Small intestine (tissue), 7 donors: ENCODE measurements around the gene C1QTNF3. TPM values are rescaled to one million over a fixed set of nuclear protein-coding genes. Genes with fewer than 3 reads are reported as not detected.
A peak's percentile ranks its signal among the peaks of the same experiment; 100 is the strongest.

Experiments used
- DNase-seq, 2 donors: peaks; one replicate each; pipeline versions ENCODE4 v3.0.0 to v3.0.0-alpha.2; 2013
- FAIRE-seq: peaks from 2 replicates; lab custom pipeline; 2012; peaks lifted over from hg19 to GRCh38; lab: Jason Lieb, UNC
- H3K27ac ChIP-seq, 3 donors: one replicate each; pipeline ENCODE4 v1.5.1; 2013; ENCODE audit warnings: low read length in 2 of 3, mild to moderate bottlenecking in 2 of 3, control low read depth in 1 of 3, inconsistent platforms in 1 of 3, low read depth in 1 of 3, moderate library complexity in 1 of 3
- H3K27me3 ChIP-seq, 3 donors: one replicate each; pipeline ENCODE4 v1.6.1; 2013; ENCODE audit warnings: low read length in 3 of 3, inconsistent platforms in 1 of 3; ENCODE audit not compliant: control insufficient read depth in 3 of 3, insufficient read depth in 3 of 3
- H3K36me3 ChIP-seq, 3 donors: one replicate each; pipeline ENCODE4 v1.6.1; 2013; ENCODE audit warnings: low read length in 3 of 3, inconsistent platforms in 1 of 3, low read depth in 1 of 3, mild to moderate bottlenecking in 1 of 3, moderate library complexity in 1 of 3; ENCODE audit not compliant: control insufficient read depth in 3 of 3, insufficient read depth in 2 of 3
- H3K4me1 ChIP-seq, 3 donors: one replicate each; pipeline ENCODE4 v1.6.1; 2013; ENCODE audit warnings: low read length in 2 of 3, inconsistent platforms in 1 of 3, low read depth in 1 of 3, mild to moderate bottlenecking in 1 of 3, moderate library complexity in 1 of 3; ENCODE audit not compliant: control insufficient read depth in 3 of 3, insufficient read depth in 2 of 3
- H3K4me3 ChIP-seq, 3 donors: one replicate each; pipeline ENCODE4 v1.5.1; 2013; ENCODE audit warnings: low read length in 3 of 3, control low read depth in 1 of 3, inconsistent platforms in 1 of 3, low read depth in 1 of 3, mild to moderate bottlenecking in 1 of 3, moderate library complexity in 1 of 3
- H3K9me3 ChIP-seq, 2 donors: one replicate each; pipeline ENCODE4 v1.6.1; 2013; ENCODE audit warnings: low read depth in 1 of 2, low read length in 1 of 2; ENCODE audit not compliant: control insufficient read depth in 2 of 2, insufficient read depth in 1 of 2
- WGBS, 3 donors: extraction: QIAGEN DNeasy Blood & Tissue Kit; methylation state at CpG; one replicate each; pipeline ENCODE4 v1.1.7; 2013; 5-methylcytosine and 5-hydroxymethylcytosine counted together
- polyA plus RNA-seq, 4 donors: library from polyadenylated mRNA; stranded (reverse) in 3 of 4; unstranded in 1 of 4; fragments of 200-250 nt in 3 of 4; fragments of 120-200 nt in 1 of 4; gene quantifications; one replicate each; pipeline versions ENCODE4 v1.2.1 to v1.2.3, GENCODE V29; 2013
- donor health status: healthy with polysubstance abuse.
- donor health status: control.
- donor health status: control.
- donor health status: Bipolar disorder and iron deficiency.
- donor health status: healthy.

C1QTNF3 gene
- polyA plus RNA-seq, 4 donors = 0.54 to 47.0 (median 3.5) TPM

DNA sequence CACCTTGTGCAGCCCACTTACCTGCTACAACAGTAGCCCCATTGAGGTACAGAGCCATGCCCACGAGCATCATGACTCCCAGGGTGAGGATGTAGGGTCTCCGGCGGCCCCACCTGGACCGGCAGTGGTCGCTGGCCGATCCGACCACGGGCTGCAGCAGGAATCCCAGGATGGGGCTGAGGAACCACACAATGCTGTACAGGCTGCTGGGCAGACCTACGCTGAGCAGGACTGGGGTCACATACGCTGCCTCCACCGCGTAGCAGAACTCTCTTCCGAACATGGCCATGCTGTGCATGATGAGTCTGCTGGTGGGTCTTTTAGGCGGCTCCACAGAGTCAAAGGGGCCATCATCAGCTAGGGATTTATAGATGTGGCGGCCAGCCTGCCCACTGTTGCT, 58.8 kb downstream of the C1QTNF3 start:
- H3K27ac ChIP-seq = no peak overlapping the region
- H3K27me3 ChIP-seq = no peaks in the 10 kb centered on the region
- no peak overlapping the region for H3K4me3 ChIP-seq
- peaks cover 6 to 15% (median 10%) of the 10 kb centered on the region in 3 donors for H3K36me3 ChIP-seq
- H3K9me3 ChIP-seq = peaks cover 0 to 5% of the 10 kb centered on the region in 2 donors
- 95 to 96% (median 95%) methylated on average over 15 of the region's 15 CpGs for WGBS, 3 donors
- peaks cover 0 to 2% (median 0%) of the 10 kb centered on the region in 3 donors for H3K4me1 ChIP-seq
- DNase-seq (no peak), FAIRE-seq (no peak)

- no peak overlapping the region for H3K27ac ChIP-seq
- H3K4me1 ChIP-seq = peaks cover 0 to 2% (median 0%) of the 10 kb centered on the region in 3 donors
- FAIRE-seq = no peak
- peaks cover 0 to 1% (median 0%) of the 10 kb centered on the region in 3 donors for H3K36me3 ChIP-seq
- H3K4me3 ChIP-seq = no peak overlapping the region
- no peak for DNase-seq
- no peaks in the 10 kb centered on the region for H3K27me3 ChIP-seq
- WGBS, 3 donors = 73 to 88% (median 87%) methylated on average over 8 of the region's 8 CpGs
- H3K9me3 ChIP-seq = no peaks in the 10 kb centered on the region
Measured at GRCh38 chr5:33981408-33982162, 61.4 kb downstream of the C1QTNF3 start.

DNA sequence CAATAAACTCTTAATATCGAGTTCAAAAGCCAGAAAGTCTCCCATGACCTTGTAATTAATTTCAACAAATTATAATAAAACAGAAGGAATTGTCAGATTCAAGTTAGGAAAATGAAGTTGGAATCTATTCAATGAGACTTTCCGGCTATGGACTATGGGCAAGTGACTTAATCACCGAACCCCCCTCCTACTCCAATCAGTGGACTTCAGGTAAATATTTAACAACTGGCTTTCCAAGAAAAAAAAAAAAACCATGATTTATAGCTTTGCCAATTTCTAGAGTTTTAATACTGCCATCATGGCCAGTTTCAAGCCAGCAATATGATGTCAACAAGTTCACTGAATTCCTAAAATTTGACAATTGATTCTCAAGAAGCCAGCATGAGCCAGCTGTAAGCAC, 63.0 kb downstream of the C1QTNF3 start:
- Histone ChIP-seq H3K4me1 (peaks cover 0 to 2% (median 0%) of the 10 kb centered on the region in 3 donors), H3K9me3 (no peaks in the 10 kb centered on the region), H3K27ac (no peak overlapping the region), H3K36me3 (no peaks in the 10 kb centered on the region), H3K4me3 (no peak overlapping the region), H3K27me3 (no peaks in the 10 kb centered on the region)
- DNase-seq (no peak), FAIRE-seq (no peak)
- 74 to 86% (median 74%) methylated on average over 3 of the region's 3 CpGs for WGBS, 3 donors

DNA sequence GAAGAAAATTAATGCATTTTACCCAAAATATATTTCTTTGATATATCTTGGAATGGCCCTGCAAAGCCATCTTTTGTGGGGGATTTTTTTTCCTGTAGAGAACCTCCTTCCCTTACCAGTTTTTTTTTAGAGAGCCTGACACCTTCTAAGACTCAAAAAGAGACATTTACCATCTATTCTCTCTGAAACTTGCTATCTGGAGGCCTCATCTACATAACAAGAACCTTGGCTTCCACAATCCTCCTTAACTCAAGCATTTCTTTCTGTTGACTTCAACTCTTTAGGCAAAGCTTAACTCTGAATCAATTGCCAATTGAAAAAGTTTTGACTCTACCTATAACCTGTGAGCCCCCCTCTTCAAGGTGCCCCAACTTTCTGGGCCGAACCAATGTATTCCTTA, 64.7 kb downstream of the C1QTNF3 start:
- no peak overlapping the region for H3K27ac ChIP-seq
- H3K4me3 ChIP-seq = no peak overlapping the region
- no peaks in the 10 kb centered on the region for H3K9me3 ChIP-seq
- H3K4me1 ChIP-seq = peaks cover 0 to 2% (median 0%) of the 10 kb centered on the region in 3 donors
- FAIRE-seq (no peak), DNase-seq (no peak)
- no peaks in the 10 kb centered on the region for H3K36me3 ChIP-seq
- H3K27me3 ChIP-seq = no peaks in the 10 kb centered on the region
- 89 to 93% (median 91%) methylated on average over 1 of the region's 1 CpG for WGBS, 3 donors

- Histone ChIP-seq H3K9me3 (no peaks in the 10 kb centered on the region), H3K27ac (no peak overlapping the region), H3K4me3 (no peak overlapping the region), H3K4me1 (no peaks in the 10 kb centered on the region), H3K27me3 (no peaks in the 10 kb centered on the region), H3K36me3 (no peaks in the 10 kb centered on the region)
- 68 to 90% (median 85%) methylated on average over 1 of the region's 1 CpG for WGBS, 3 donors
- no peak for FAIRE-seq
- DNase-seq = no peak
Measured at GRCh38 chr5:33976307-33976706, 66.7 kb downstream of the C1QTNF3 start.

DNA sequence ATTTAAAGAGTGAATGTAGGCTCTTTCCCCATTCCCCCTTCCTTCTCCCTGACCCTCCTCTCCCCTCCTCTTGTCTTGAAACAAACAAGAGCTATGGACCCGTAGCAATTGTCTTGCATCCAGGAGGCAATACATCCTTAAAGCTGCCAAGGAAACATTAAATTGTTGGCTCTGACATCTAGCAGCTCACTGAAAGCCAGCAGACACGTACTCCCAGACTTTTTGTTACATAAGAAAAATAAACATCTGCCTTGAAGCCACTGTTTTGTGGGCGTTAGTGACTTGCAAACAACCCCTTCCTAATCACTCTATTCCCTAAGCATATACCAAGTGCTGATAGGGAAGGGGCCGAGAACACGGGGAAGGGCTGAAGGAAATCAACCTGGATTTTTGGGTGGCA, 67.2 kb downstream of the C1QTNF3 start:
- no peaks in the 10 kb centered on the region for H3K4me1 ChIP-seq
- no peaks in the 10 kb centered on the region for H3K36me3 ChIP-seq
- FAIRE-seq (no peak), DNase-seq (no peak)
- H3K4me3 ChIP-seq = no peak overlapping the region
- WGBS, 3 donors = 53 to 77% (median 65%) methylated on average over 5 of the region's 5 CpGs
- no peaks in the 10 kb centered on the region for H3K9me3 ChIP-seq
- no peaks in the 10 kb centered on the region for H3K27me3 ChIP-seq
- no peak overlapping the region for H3K27ac ChIP-seq

- FAIRE-seq = no peak
- Histone ChIP-seq H3K9me3 (no peaks in the 10 kb centered on the region), H3K27ac (no peak overlapping the region), H3K27me3 (no peaks in the 10 kb centered on the region), H3K4me1 (peaks cover 0 to 1% (median 0%) of the 10 kb centered on the region in 3 donors), H3K4me3 (no peak overlapping the region), H3K36me3 (no peaks in the 10 kb centered on the region)
- DNase-seq = no peak
- 67 to 78% (median 68%) methylated on average over 2 of the region's 2 CpGs for WGBS, 3 donors
Measured at GRCh38 chr5:33973271-33973670, 69.7 kb downstream of the C1QTNF3 start.

GRCh38 chr5:33969572-33970452, 73.2 kb downstream of the C1QTNF3 start:
- H3K9me3 ChIP-seq = no peaks in the 10 kb centered on the region
- no peak overlapping the region for H3K27ac ChIP-seq
- H3K27me3 ChIP-seq = no peaks in the 10 kb centered on the region
- DNase-seq (peak; percentile 9 to 36), FAIRE-seq (no peak)
- no peaks in the 10 kb centered on the region for H3K36me3 ChIP-seq
- no peak overlapping the region for H3K4me3 ChIP-seq
- peaks cover 0 to 4% (median 0%) of the 10 kb centered on the region in 3 donors for H3K4me1 ChIP-seq
- WGBS, 3 donors = 51 to 54% (median 53%) methylated on average over 10 of the region's 10 CpGs
